Prostate gland (tissue), 2 donors: ENCODE data around the gene EFCAB10. TPM values are rescaled to one million over a fixed set of nuclear protein-coding genes. Genes with fewer than 3 reads are reported as not detected.

Experiments used
- DNase-seq: peaks from one replicate; pipeline ENCODE4 v3.0.0-alpha.2; 2019; ENCODE audit warnings: low spot score
- H3K27ac ChIP-seq, 2 donors: fragments of 200-600 bp; sonication (generic); 2 replicates each; pipeline ENCODE4 v1.5.1; 2017 to 2019
- H3K27me3 ChIP-seq: fragments of 200-600 bp; sonication (generic); replicated peaks from 2 replicates; pipeline ENCODE4 v1.5.1; 2019; ENCODE audit not compliant: insufficient read depth
- H3K36me3 ChIP-seq, 2 donors: fragments of 200-600 bp; sonication (generic); 1 replicate in 1 of 2; 2 replicates in 1 of 2; pipeline versions ENCODE4 v1.5.1 to v1.8.1; 2017 to 2019
- H3K4me1 ChIP-seq: fragments of 200-600 bp; sonication (generic); replicated peaks from 2 replicates; pipeline ENCODE4 v1.5.1; 2019
- H3K4me3 ChIP-seq, 2 donors: fragments of 200-600 bp; sonication (generic); 2 replicates each; pipeline ENCODE4 v1.5.1; 2017 to 2019
- H3K9me3 ChIP-seq: fragments of 200-600 bp; sonication (generic); 2 replicates; pipeline ENCODE4 v1.5.1; 2017
- POLR2A ChIP-seq: fragments of 450-650 bp; IDR thresholded peaks from one replicate; pipeline ENCODE4 v1.6.1; 2016; ENCODE audit warnings: antibody characterized with exemption, mild to moderate bottlenecking
- POLR2AphosphoS5 ChIP-seq: sonication (generic); formaldehyde crosslinking; IDR thresholded peaks from one replicate; pipeline ENCODE4 v1.6.1; 2017; ENCODE audit warnings: antibody characterized with exemption
- WGBS: methylation state at CpG from one replicate; pipeline ENCODE4 v1.1.5; 2018; 5-methylcytosine and 5-hydroxymethylcytosine counted together
- intact Hi-C: fragments of 100-400 bp; cut with DNase I; formaldehyde crosslinking; loops from one replicate; pipeline ENCODE4 v1.14.2; 2022
- total RNA-seq, 2 donors: library from RNA; depleted of rRNA; stranded (reverse); fragments of >200 nt; gene quantifications; one replicate each; pipeline ENCODE4 v1.1.0, GENCODE V29; 2016
- TF ChIP-seq, protein P1 (sequence below), 4 experiments: fragments of 200-600 bp in 2 of 4; fragments of 450-650 bp in 2 of 4; sonication (generic) in 2 of 4; IDR thresholded peaks; 1 replicate in 3 of 4; 2 replicates in 1 of 4; pipeline ENCODE4 v1.5.1; 2016 to 2019; ENCODE audit warnings: antibody characterized with exemption in 4 of 4, mild to moderate bottlenecking in 2 of 4, moderate library complexity in 2 of 4

The EFCAB10 gene
- total RNA-seq, 2 donors from 2014 or later = 6.4 TPM; not detected in 1

DNA sequence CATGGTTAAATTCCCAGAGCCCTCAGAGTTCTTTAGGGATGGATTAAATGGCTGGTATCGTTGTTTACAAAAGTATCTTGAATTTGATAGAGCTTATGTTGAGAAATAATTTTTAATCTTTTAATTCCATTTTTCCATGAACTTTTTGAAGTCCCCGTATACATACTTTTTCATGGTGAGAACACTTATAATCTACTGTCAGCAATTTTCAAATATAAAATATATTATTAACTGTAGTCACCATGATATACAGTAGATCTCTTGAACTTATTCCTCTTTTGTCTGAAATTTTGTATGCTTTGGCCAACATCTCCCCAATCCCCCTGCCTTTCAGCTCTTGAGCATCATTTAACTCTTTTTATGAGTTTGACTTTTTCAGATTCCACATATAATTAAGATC, 9.4 kb downstream of the EFCAB10 start:
- H3K27me3 ChIP-seq = no peaks in the 10 kb centered on the region
- no peaks in the 10 kb centered on the region for H3K4me1 ChIP-seq
- TF ChIP-seq, protein P1, sequence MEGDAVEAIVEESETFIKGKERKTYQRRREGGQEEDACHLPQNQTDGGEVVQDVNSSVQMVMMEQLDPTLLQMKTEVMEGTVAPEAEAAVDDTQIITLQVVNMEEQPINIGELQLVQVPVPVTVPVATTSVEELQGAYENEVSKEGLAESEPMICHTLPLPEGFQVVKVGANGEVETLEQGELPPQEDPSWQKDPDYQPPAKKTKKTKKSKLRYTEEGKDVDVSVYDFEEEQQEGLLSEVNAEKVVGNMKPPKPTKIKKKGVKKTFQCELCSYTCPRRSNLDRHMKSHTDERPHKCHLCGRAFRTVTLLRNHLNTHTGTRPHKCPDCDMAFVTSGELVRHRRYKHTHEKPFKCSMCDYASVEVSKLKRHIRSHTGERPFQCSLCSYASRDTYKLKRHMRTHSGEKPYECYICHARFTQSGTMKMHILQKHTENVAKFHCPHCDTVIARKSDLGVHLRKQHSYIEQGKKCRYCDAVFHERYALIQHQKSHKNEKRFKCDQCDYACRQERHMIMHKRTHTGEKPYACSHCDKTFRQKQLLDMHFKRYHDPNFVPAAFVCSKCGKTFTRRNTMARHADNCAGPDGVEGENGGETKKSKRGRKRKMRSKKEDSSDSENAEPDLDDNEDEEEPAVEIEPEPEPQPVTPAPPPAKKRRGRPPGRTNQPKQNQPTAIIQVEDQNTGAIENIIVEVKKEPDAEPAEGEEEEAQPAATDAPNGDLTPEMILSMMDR (IDR thresholded peaks at IDR 0.05) = no peak
- TF ChIP-seq POLR2AphosphoS5 (no peak), POLR2A (no peak)
- WGBS = 91% methylated on average over 2 of the region's 2 CpGs
- no peak overlapping the region for H3K27ac ChIP-seq
- intact Hi-C loops = no loop called here
- H3K9me3 ChIP-seq = no peaks in the 10 kb centered on the region
- H3K36me3 ChIP-seq = no peaks in the 10 kb centered on the region
- no peak for DNase-seq
- no peak overlapping the region for H3K4me3 ChIP-seq

DNA sequence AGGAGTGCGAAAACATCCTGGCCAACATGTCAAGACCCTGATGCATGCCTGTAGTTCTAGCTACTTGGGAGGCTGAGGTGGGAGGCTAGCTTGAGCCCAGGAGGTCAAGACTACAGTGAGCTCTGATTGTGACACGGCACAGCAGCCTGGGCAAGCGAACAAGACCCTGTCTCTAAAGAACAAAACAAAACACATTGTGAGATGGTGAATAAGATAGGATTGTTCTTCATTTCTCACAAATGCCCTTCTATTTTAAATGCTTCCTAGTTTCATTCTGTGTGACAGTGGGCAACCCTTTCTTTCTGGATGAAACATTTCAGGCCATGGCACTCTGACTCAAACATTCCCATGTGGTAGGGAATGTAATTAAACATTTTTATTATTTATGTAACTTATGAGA, 13.5 kb downstream of the EFCAB10 start:
- no peak overlapping the region for H3K27ac ChIP-seq
- intact Hi-C loops = no loop called here

DNA sequence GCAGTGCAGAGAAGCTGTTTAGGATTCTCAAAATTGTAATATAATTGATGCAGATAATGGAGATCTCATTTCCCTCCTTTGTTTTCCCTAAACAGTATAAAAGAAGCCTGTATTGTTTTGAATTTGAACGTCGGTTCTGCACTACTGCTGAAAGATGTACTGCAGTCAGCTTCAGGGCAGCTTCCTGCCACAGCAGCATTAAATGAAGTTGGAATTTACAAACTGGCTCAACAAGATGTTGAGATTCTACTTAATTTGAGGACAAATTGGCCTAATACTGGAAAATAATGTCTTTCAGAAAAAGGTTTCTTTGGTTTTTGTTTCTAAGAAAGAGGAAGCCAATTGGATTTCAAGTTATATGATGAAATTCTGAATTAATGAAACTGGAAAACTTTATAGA, 14.3 kb downstream of the EFCAB10 start:
- intact Hi-C loops = no loop called here
- no peak for DNase-seq
- Histone ChIP-seq H3K4me1 (no peaks in the 10 kb centered on the region), H3K4me3 (no peak overlapping the region), H3K36me3 (no peaks in the 10 kb centered on the region), H3K27ac (no peak overlapping the region), H3K27me3 (no peaks in the 10 kb centered on the region), H3K9me3 (no peaks in the 10 kb centered on the region)
- WGBS = 53% methylated on average over 2 of the region's 2 CpGs
- TF ChIP-seq, protein P1 (IDR thresholded peaks at IDR 0.05) = no peak
- TF ChIP-seq POLR2AphosphoS5 = no peak

More for the DNA sequence above, 13.5 kb downstream of the EFCAB10 start:
- Histone ChIP-seq H3K9me3 (no peaks in the 10 kb centered on the region), H3K4me1 (no peaks in the 10 kb centered on the region), H3K27me3 (no peaks in the 10 kb centered on the region), H3K4me3 (no peak overlapping the region), H3K36me3 (no peaks in the 10 kb centered on the region)
- TF ChIP-seq POLR2A (no peak), POLR2AphosphoS5 (no peak)
- TF ChIP-seq, protein P1 (IDR thresholded peaks at IDR 0.05) = no peak
- no peak for DNase-seq
- 59% methylated on average over 3 of the region's 3 CpGs for WGBS

DNA sequence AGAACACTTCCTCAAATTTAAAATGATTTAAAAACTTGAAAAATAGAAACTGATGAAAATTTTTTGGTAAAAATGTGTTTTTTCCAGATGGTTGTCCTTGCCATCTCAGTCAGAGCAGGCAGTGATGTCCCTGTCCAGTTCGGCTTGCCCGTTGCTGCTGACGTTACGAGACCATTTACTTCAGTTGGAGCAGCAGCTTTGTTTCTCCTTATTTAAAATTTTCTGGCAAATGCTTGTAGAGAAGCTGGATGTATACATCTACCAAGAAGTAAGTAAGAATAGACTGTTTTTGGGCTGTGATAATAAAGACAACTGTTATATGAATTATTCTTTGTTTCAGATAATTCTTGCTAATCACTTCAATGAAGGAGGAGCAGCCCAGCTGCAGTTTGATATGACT, 16.1 kb downstream of the EFCAB10 start:
- no peak for DNase-seq
- H3K9me3 ChIP-seq = no peaks in the 10 kb centered on the region
- no peak for TF ChIP-seq POLR2AphosphoS5
- no peak overlapping the region for H3K4me3 ChIP-seq
- no peaks in the 10 kb centered on the region for H3K27me3 ChIP-seq
- intact Hi-C loops = no loop called here
- no peak overlapping the region for H3K27ac ChIP-seq
- 97% methylated on average over 4 of the region's 4 CpGs for WGBS
- H3K36me3 ChIP-seq = no peaks in the 10 kb centered on the region
- H3K4me1 ChIP-seq = no peaks in the 10 kb centered on the region

DNA sequence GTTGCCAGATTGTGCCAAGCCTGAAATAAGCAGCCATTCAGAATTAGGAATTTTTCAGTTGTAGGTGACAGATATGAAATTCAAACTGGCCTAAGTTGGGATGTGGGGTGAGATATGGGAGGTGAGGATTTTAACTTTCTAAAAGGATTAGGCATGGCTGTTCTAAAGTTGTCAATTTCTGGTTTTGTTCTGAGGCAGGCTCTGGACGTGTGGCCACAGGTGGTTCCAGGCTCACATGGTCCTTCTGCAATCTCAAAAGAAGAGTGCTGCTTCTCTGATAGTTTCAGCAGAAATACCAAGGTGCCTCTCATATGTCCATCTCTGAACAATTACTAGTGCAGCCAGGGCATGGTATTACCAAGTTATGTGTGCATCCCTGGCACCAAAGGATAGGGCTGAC, 21.4 kb downstream of the EFCAB10 start:
- Histone ChIP-seq H3K4me1 (no peaks in the 10 kb centered on the region), H3K36me3 (no peaks in the 10 kb centered on the region), H3K27ac (no peak overlapping the region), H3K4me3 (no peak overlapping the region), H3K9me3 (no peaks in the 10 kb centered on the region), H3K27me3 (no peaks in the 10 kb centered on the region)
- TF ChIP-seq, protein P1 (IDR thresholded peaks at IDR 0.05) = no peak
- TF ChIP-seq POLR2A (no peak), POLR2AphosphoS5 (no peak)
- no peak for DNase-seq
- 88% methylated on average over 1 of the region's 1 CpG for WGBS
- intact Hi-C loops = no loop called here
